NB4 (cell line): ENCODE results near the gene STRA6.

Source experiments
- DNase-seq: peaks from one replicate; pipeline ENCODE4 v3.0.0; 2010; ENCODE audit warnings: low read depth
- H3K4me3 ChIP-seq: one replicate; pipeline ENCODE4 v1.5.1; 2011; ENCODE audit warnings: mild to moderate bottlenecking, low read depth, low read length, moderate library complexity
- CTCF ChIP-seq: IDR thresholded peaks from one replicate; pipeline ENCODE4 v1.5.1; 2012; ENCODE audit warnings: low read depth, low read length
- MAX ChIP-seq: IDR thresholded peaks from 2 replicates; pipeline ENCODE4 v1.6.1; 2011; ENCODE audit warnings: low read depth, low read length
- MYC ChIP-seq: IDR thresholded peaks from 2 replicates; pipeline ENCODE4 v1.6.1; 2011; ENCODE audit warnings: low read depth, low read length
- POLR2A ChIP-seq: IDR thresholded peaks from 2 replicates; pipeline ENCODE4 v1.6.1; 2011; ENCODE audit warnings: mild to moderate bottlenecking; ENCODE audit not compliant: insufficient read length; ENCODE audit errors: extremely low read depth

Gene STRA6

GRCh38 chr15:74244822-74245341 is 42.3 kb upstream of the STRA6 start:
- no peak for DNase-seq
- no peak overlapping the region for H3K4me3 ChIP-seq
- TF ChIP-seq MYC (no peak), POLR2A (no peak), CTCF (no peak), MAX (no peak)

- no peak overlapping the region for H3K4me3 ChIP-seq
- no peak for DNase-seq
- TF ChIP-seq CTCF (no peak), MYC (no peak), MAX (no peak), POLR2A (no peak)
Measured at GRCh38 chr15:74243431-74243830, 40.8 kb upstream of the STRA6 start.

GRCh38 chr15:74242441-74243185 is 40.0 kb upstream of the STRA6 start:
- no peak overlapping the region for H3K4me3 ChIP-seq
- DNase-seq = no peak
- no peak for TF ChIP-seq CTCF
- no peak for TF ChIP-seq POLR2A
- TF ChIP-seq MAX = no peak
- TF ChIP-seq MYC = no peak

- DNase-seq = no peak
- H3K4me3 ChIP-seq = no peak overlapping the region
- TF ChIP-seq POLR2A = no peak
- TF ChIP-seq CTCF = no peak
- TF ChIP-seq MYC = no peak
Measured at GRCh38 chr15:74240897-74241614, 38.5 kb upstream of the STRA6 start.

- peak; percentile 26 for DNase-seq
- TF ChIP-seq POLR2A (no peak), CTCF (peak; percentile 11), MYC (no peak)
- no peak overlapping the region for H3K4me3 ChIP-seq
Measured at GRCh38 chr15:74240002-74240568, 37.5 kb upstream of the STRA6 start.
